ENCODE results near the gene SLC34A3. TPM values are rescaled to one million over a fixed set of nuclear protein-coding genes. Genes with fewer than 3 reads are reported as not detected.

The SLC34A3 gene
- total RNA-seq, 1 donor = not detected

DNA sequence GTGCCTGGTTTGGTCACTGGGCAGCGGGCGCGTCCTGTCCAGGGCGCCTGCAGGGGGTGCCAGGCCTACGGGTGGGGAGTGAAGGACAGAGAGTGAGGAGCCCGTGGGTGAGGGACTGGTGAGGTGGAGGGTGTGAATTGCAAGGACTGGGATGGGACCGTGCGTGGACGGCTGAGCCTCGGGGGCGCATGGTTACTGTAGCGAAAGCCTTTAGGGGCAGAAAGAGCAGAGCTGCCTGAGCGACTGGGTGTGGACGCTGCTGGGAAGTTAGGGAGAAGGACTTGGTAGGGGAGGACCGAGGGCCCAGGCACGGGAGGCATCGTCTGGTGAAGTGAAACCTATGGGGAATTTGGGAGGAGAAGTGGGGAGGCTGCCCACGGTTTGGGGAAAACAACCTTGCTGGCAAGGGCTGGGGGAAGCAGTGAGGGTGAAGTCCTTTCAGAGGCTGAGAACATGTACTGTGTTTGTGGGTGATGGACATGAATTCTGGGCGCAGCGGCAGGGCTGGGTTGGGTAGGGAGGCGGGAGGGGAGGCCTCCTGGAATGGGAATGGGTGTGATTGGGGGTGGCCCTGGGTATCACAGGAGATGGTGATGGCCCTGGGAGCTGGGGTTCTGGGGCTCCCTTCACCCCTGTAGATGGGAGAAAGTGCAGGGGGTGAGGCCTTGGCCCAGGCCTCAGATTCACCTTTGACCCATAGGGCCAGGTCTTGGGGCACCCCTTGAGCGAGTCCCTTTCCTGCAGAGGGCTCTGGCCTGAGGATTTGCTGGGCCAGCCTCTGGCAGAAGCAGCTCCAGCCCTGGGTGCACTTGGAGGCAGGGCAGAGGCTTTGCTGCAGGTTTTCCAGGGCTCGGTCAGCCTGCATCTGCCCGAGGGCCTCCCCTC is 45.1 kb downstream of the SLC34A3 start:
- H3K27ac ChIP-seq (ENCODE audit: low read depth, low read length) = no peak overlapping the region
- DNase-seq (ENCODE audit: insufficient read length, low spot score, missing footprints) = peak; percentile 85
- no peak overlapping the region for H3K4me2 ChIP-seq (ENCODE audit: insufficient read depth, low read length)
- H3K36me3 ChIP-seq (ENCODE audit: insufficient read depth, low read length) = peaks cover 22% of the 10 kb centered on the region
- no peak overlapping the region for H3K4me3 ChIP-seq (ENCODE audit: insufficient read depth, low read length)
- TF ChIP-seq, protein P1, sequence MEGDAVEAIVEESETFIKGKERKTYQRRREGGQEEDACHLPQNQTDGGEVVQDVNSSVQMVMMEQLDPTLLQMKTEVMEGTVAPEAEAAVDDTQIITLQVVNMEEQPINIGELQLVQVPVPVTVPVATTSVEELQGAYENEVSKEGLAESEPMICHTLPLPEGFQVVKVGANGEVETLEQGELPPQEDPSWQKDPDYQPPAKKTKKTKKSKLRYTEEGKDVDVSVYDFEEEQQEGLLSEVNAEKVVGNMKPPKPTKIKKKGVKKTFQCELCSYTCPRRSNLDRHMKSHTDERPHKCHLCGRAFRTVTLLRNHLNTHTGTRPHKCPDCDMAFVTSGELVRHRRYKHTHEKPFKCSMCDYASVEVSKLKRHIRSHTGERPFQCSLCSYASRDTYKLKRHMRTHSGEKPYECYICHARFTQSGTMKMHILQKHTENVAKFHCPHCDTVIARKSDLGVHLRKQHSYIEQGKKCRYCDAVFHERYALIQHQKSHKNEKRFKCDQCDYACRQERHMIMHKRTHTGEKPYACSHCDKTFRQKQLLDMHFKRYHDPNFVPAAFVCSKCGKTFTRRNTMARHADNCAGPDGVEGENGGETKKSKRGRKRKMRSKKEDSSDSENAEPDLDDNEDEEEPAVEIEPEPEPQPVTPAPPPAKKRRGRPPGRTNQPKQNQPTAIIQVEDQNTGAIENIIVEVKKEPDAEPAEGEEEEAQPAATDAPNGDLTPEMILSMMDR (IDR thresholded peaks at IDR 0.05; ENCODE audit: extremely low read depth, low read depth, low read length) = no peak
- peaks cover 16% of the 10 kb centered on the region for H3K4me1 ChIP-seq (ENCODE audit: insufficient read depth, low read length)
- H4K20me1 ChIP-seq (ENCODE audit: insufficient read depth, low read length) = peaks cover 3% of the 10 kb centered on the region
- peaks cover 17% of the 10 kb centered on the region for H3K79me2 ChIP-seq (ENCODE audit: insufficient read depth, low read length)
- H3K9me3 ChIP-seq (ENCODE audit: low read depth, low read length) = no peaks in the 10 kb centered on the region
- no peak overlapping the region for H2AFZ ChIP-seq (ENCODE audit: low read length)
- no peaks in the 10 kb centered on the region for H3K27me3 ChIP-seq (ENCODE audit: insufficient read depth, low read length)

DNA sequence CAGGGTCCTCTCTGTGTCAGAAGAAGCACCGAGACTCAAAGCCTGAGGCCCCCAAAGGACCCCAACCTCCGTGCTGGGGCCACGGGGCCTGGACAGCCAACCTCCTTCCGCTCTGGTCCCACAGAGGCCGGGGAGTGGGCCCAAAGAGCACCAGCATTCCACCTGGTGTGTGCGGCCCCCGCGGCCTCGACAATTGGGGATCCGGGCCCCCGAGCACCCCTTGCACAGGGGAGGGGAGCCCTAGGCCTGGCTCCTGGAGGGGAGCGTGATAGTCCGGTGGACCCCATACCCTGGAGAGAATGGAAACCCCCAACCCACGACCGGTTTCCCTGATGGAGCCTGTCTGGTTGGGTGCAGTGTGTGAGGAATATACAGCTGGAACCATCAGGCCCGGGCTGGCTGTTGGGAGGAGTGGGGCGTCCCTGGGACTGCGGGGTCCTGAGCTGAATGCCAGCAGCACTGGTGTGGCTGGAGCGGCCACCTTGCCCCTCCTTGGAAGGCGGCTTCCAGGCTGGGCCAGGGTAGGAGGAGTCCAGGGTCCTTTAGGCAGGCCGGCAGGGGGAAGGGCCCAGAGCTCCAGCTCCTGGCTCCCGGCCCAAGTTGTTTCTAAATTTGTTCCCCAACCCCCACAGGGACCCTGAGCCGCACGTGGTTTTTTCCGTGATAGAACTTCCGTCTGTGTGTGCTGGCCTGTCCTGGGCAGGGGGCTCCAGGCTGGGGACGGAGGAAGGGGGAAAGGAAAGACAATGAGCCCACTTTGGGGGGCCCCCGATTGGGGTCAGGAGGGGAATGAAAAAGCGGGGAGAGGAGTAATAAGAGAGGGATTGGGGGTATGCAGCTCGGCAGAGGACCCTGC is 46.0 kb downstream of the SLC34A3 start:
- Histone ChIP-seq H4K20me1 (ENCODE audit: insufficient read depth, low read length) (no peaks in the 10 kb centered on the region), H3K9me3 (ENCODE audit: low read depth, low read length) (no peaks in the 10 kb centered on the region), H3K79me2 (ENCODE audit: insufficient read depth, low read length) (peaks cover 16% of the 10 kb centered on the region), H3K27me3 (ENCODE audit: insufficient read depth, low read length) (no peaks in the 10 kb centered on the region), H3K27ac (ENCODE audit: low read depth, low read length) (peak overlapping the region; percentile 23), H3K36me3 (ENCODE audit: insufficient read depth, low read length) (peaks cover 19% of the 10 kb centered on the region), H3K4me3 (ENCODE audit: insufficient read depth, low read length) (peak overlapping the region; percentile 78), H3K4me1 (ENCODE audit: insufficient read depth, low read length) (peaks cover 16% of the 10 kb centered on the region), H2AFZ (ENCODE audit: low read length) (no peak overlapping the region), H3K4me2 (ENCODE audit: insufficient read depth, low read length) (peak overlapping the region; percentile 79)
- peak; percentile 97 for DNase-seq (ENCODE audit: insufficient read length, low spot score, missing footprints)
- TF ChIP-seq, protein P1 (IDR thresholded peaks at IDR 0.05; ENCODE audit: extremely low read depth, low read depth, low read length) = no peak

DNA sequence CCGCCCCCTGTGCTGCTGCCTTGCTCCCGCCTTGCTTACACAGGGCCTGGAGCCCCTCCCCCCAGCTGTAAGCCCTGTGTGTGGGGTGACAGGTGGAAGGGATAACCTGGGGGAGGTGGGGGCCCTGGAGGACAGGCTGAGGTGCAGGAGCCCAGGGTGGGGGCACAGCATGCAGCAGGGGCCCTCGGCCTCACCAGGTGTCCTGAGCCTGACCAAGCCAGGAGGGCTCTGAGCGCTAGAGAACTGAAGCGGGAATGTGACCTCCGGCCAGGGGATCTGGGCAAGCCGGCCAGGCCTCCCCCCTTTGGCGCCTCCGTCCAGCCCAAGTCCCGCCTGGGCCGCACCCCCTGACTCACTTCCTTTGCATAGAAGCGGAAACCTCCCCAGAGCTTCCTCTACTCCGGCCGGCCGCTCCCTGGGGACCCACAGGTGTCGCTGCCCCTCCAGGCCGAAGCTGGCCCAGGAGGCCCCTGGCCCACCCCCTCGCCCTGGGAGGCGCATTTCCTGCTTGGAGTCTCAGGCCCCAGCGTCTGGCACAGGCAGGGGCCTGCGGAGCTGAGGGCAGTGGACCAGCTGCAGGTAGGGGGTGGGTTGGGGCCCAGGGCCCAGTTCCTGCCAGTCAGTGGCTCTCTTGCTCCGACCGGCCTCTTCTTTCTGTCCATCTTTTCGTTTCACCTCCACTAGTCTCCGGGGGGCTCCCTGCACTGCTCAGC is 46.8 kb downstream of the SLC34A3 start, which contains the start of gene TOR4A:
Gene TOR4A, plus strand, starts transcription at position 398 of the 713 bp plus-strand sequence. CDS start 964 bp downstream, outside the sequence.
- no peaks in the 10 kb centered on the region for H4K20me1 ChIP-seq (ENCODE audit: insufficient read depth, low read length)

More for the DNA sequence above, 46.8 kb downstream of the SLC34A3 start, which contains the start of gene TOR4A:
- no peak within 1 kb of the TSS for H2AFZ ChIP-seq (ENCODE audit: low read length)
- peak within 1 kb of the TSS; percentile 23 for H3K27ac ChIP-seq (ENCODE audit: low read depth, low read length)
- TF ChIP-seq, protein P1 (IDR thresholded peaks at IDR 0.05; ENCODE audit: extremely low read depth, low read depth, low read length) = no peak
- peaks cover 16% of the 10 kb centered on the region for H3K4me1 ChIP-seq (ENCODE audit: insufficient read depth, low read length)
- peaks cover 16% of the 10 kb centered on the region for H3K79me2 ChIP-seq (ENCODE audit: insufficient read depth, low read length)
- DNase-seq (ENCODE audit: insufficient read length, low spot score, missing footprints) = peak; percentile 100
- no peaks in the 10 kb centered on the region for H3K9me3 ChIP-seq (ENCODE audit: low read depth, low read length)
- H3K4me2 ChIP-seq (ENCODE audit: insufficient read depth, low read length) = peak within 1 kb of the TSS; percentile 79
- peak within 1 kb of the TSS; percentile 78 for H3K4me3 ChIP-seq (ENCODE audit: insufficient read depth, low read length)
- H3K36me3 ChIP-seq (ENCODE audit: insufficient read depth, low read length) = peaks cover 12% of the 10 kb centered on the region
- no peaks in the 10 kb centered on the region for H3K27me3 ChIP-seq (ENCODE audit: insufficient read depth, low read length)
